H9 (cell line): Measurements from ENCODE around the gene PLSCR2. TPM values are rescaled to one million over a fixed set of nuclear protein-coding genes. Genes with fewer than 3 reads are reported as not detected.

ENCODE experiments used
- DNase-seq: peaks from one replicate; pipeline ENCODE4 v3.0.0-alpha.2; 2017
- H2AFZ ChIP-seq: one replicate; pipeline ENCODE4 v1.6.1; 2013; ENCODE audit warnings: mild to moderate bottlenecking, low read length, control low read depth, moderate library complexity
- H2AK5ac ChIP-seq: 2 replicates; pipeline ENCODE4 v1.6.1; 2013; ENCODE audit warnings: low read length, control low read depth, mixed read lengths; ENCODE audit not compliant: insufficient read length
- H2BK120ac ChIP-seq: one replicate; pipeline ENCODE4 v1.6.1; 2013; ENCODE audit warnings: low read depth, mild to moderate bottlenecking, low read length, control low read depth, inconsistent platforms; ENCODE audit not compliant: poor library complexity, severe bottlenecking
- H2BK12ac ChIP-seq: 2 replicates; pipeline ENCODE4 v1.6.1; 2013; ENCODE audit warnings: low read length, control low read depth, mixed read lengths, low read depth; ENCODE audit not compliant: insufficient read length
- H2BK15ac ChIP-seq: 2 replicates; pipeline ENCODE4 v1.6.1; 2013; ENCODE audit warnings: low read depth, low read length, control low read depth
- H2BK20ac ChIP-seq: one replicate; pipeline ENCODE4 v1.6.1; 2013; ENCODE audit warnings: low read depth, mild to moderate bottlenecking, low read length, control low read depth, inconsistent platforms; ENCODE audit not compliant: poor library complexity, severe bottlenecking
- H2BK5ac ChIP-seq: 2 replicates; pipeline ENCODE4 v1.6.1; 2013; ENCODE audit warnings: low read length, control low read depth, mixed read lengths; ENCODE audit not compliant: insufficient read length
- H3K14ac ChIP-seq: 2 replicates; pipeline ENCODE4 v1.6.1; 2013; ENCODE audit warnings: low read length, control low read depth; ENCODE audit not compliant: insufficient read depth
- H3K18ac ChIP-seq: 2 replicates; pipeline ENCODE4 v1.6.1; 2013; ENCODE audit warnings: low read depth, mild to moderate bottlenecking, mixed read lengths, low read length, control low read depth; ENCODE audit not compliant: insufficient read length
- H3K23ac ChIP-seq: 2 replicates; pipeline ENCODE4 v1.6.1; 2013; ENCODE audit warnings: low read length, control low read depth, mixed read lengths, low read depth; ENCODE audit not compliant: insufficient read length
- H3K23me2 ChIP-seq: 2 replicates; pipeline ENCODE4 v1.6.1; 2013; ENCODE audit warnings: low read depth, mild to moderate bottlenecking, mixed read lengths, low read length, control low read depth; ENCODE audit not compliant: insufficient read length, poor library complexity, severe bottlenecking
- H3K27ac ChIP-seq: 2 replicates; pipeline ENCODE4 v1.5.1; 2013; ENCODE audit warnings: low read length, control low read depth, mixed read lengths, low read depth; ENCODE audit not compliant: insufficient read length
- H3K27me3 ChIP-seq: 2 replicates; pipeline ENCODE4 v1.6.1; 2013; ENCODE audit warnings: low read length, control low read depth, inconsistent platforms; ENCODE audit not compliant: insufficient read depth
- H3K4ac ChIP-seq: 2 replicates; pipeline ENCODE4 v1.6.1; 2013; ENCODE audit warnings: low read depth, mild to moderate bottlenecking, control low read depth, inconsistent platforms, low read length, moderate library complexity
- H3K4me1 ChIP-seq: 2 replicates; pipeline ENCODE4 v1.6.1; 2013; ENCODE audit warnings: low read length, control low read depth, inconsistent platforms; ENCODE audit not compliant: insufficient read depth
- H3K4me2 ChIP-seq: 2 replicates; pipeline ENCODE4 v1.6.1; 2013; ENCODE audit warnings: low read length, control low read depth, mixed read lengths; ENCODE audit not compliant: insufficient read length, insufficient read depth
- H3K56ac ChIP-seq: 2 replicates; pipeline ENCODE4 v1.6.1; 2013; ENCODE audit warnings: low read depth, mild to moderate bottlenecking, mixed read lengths, low read length, control low read depth; ENCODE audit not compliant: insufficient read length
- H3K79me1 ChIP-seq: 2 replicates; pipeline ENCODE4 v1.6.1; 2013; ENCODE audit warnings: low read depth, mild to moderate bottlenecking, moderate library complexity, low read length, control low read depth, inconsistent platforms; ENCODE audit not compliant: insufficient read depth, poor library complexity, severe bottlenecking
- H3K79me2 ChIP-seq: 2 replicates; pipeline ENCODE4 v1.6.1; 2013; ENCODE audit warnings: low read length, control low read depth, inconsistent platforms; ENCODE audit not compliant: insufficient read depth
- H3K9ac ChIP-seq: 2 replicates; pipeline ENCODE4 v1.6.1; 2013; ENCODE audit warnings: low read length, control low read depth, mixed read lengths; ENCODE audit not compliant: insufficient read length; ENCODE audit errors: extremely low read depth
- H3K9me3 ChIP-seq: one replicate; pipeline ENCODE4 v1.6.1; 2013; ENCODE audit warnings: low read depth, low read length, inconsistent platforms; ENCODE audit not compliant: control insufficient read depth
- H3T11ph ChIP-seq: one replicate; pipeline ENCODE4 v1.6.1; 2013; ENCODE audit warnings: mild to moderate bottlenecking, low read length, control low read depth, inconsistent platforms
- H4K20me1 ChIP-seq: one replicate; pipeline ENCODE4 v1.6.1; 2013; ENCODE audit not compliant: control insufficient read depth, insufficient read length, insufficient read depth
- H4K5ac ChIP-seq: 2 replicates; pipeline ENCODE4 v1.6.1; 2013; ENCODE audit warnings: low read depth, mild to moderate bottlenecking, mixed read lengths, low read length, control low read depth; ENCODE audit not compliant: insufficient read length
- H4K8ac ChIP-seq: replicated peaks from 2 replicates; pipeline ENCODE4 v1.6.1; 2013; ENCODE audit warnings: low read length, control low read depth, mixed read lengths, low read depth; ENCODE audit not compliant: insufficient read length
- H4K91ac ChIP-seq: 2 replicates; pipeline ENCODE4 v1.6.1; 2013; ENCODE audit warnings: low read depth, mild to moderate bottlenecking, moderate library complexity, mixed read lengths, low read length, control low read depth; ENCODE audit not compliant: insufficient read length
- H3K27ac Mint-ChIP-seq, 3 experiments: 2 replicates in 2 of 3; 3 replicates in 1 of 3; pipeline ENCODE4 v1.8.0; 2020 to 2021; ENCODE audit warnings: mixed read lengths in 3 of 3, mild to moderate bottlenecking in 1 of 3, moderate library complexity in 1 of 3
- H3K27me3 Mint-ChIP-seq: 2 replicates; pipeline ENCODE4 v1.8.0; 2021; ENCODE audit warnings: low read depth, mild to moderate bottlenecking, moderate library complexity, mixed read lengths
- H3K36me3 Mint-ChIP-seq, 3 experiments: 2 replicates in 2 of 3; 3 replicates in 1 of 3; pipeline ENCODE4 v1.8.0; 2020 to 2021; ENCODE audit warnings: low read depth in 3 of 3, mixed read lengths in 3 of 3; ENCODE audit not compliant: insufficient read depth in 1 of 3
- H3K4me1 Mint-ChIP-seq, 2 experiments: 2 replicates each; pipeline ENCODE4 v1.8.0; 2020; ENCODE audit warnings: mixed read lengths in 2 of 2
- H3K4me3 Mint-ChIP-seq, 2 experiments: 2 replicates in 1 of 2; 3 replicates in 1 of 2; pipeline ENCODE4 v1.8.0; 2020 to 2021; ENCODE audit warnings: mild to moderate bottlenecking in 2 of 2, mixed read lengths in 2 of 2, moderate library complexity in 1 of 2
- H3K9me3 Mint-ChIP-seq, 2 experiments: 2 replicates in 1 of 2; 3 replicates in 1 of 2; pipeline ENCODE4 v1.8.0; 2020; ENCODE audit warnings: mild to moderate bottlenecking in 2 of 2, mixed read lengths in 2 of 2, moderate library complexity in 1 of 2
- WGBS: extraction: QIAGEN DNeasy Blood & Tissue Kit; methylation state at CpG from one replicate; pipeline ENCODE4 v1.1.7; 2013; ENCODE audit warnings: missing lambda C conversion rate, low lambda C conversion rate, mixed read lengths; ENCODE audit not compliant: insufficient read length; ENCODE audit errors: extremely low coverage; 5-methylcytosine and 5-hydroxymethylcytosine counted together
- total RNA-seq: library from RNA; stranded (reverse); gene quantifications from 2 replicates; pipeline ENCODE4 v1.2.1, GENCODE V29; 2021
- TF ChIP-seq, protein P1 (sequence below): fragments of 200-600 bp; sonication (generic); conservative IDR thresholded peaks from 3 replicates; pipeline ENCODE4 v1.8.0; 2021; ENCODE audit warnings: antibody characterized with exemption, mild to moderate bottlenecking

PLSCR2 gene
- total RNA-seq, 1 experiment from 2014 or later = not detected

DNA sequence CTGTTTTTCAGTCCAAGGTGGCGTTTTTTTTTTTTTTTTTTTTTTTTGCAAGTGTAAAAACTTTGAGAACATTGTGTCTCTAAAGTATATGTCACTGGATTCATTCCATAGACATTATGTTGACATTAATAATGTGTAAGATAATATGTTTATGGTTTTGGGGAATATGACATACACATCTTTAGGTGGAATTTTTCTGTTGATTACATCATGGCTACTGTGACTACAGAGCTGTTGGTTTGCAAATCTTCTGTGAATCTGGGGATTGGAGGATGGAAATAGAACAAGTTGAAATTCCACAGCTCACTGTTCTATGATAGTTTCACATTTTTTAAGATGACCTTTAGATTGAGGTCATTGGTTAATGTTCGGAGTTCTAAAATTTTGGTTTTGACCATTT lies 24.4 kb upstream of the PLSCR2 start:
- DNase-seq = no peak
- H2AFZ ChIP-seq = no peak overlapping the region
- no peak overlapping the region for H2BK120ac ChIP-seq
- no peaks in the 10 kb centered on the region for H3K9me3 ChIP-seq
- H3K4me3 Mint-ChIP-seq = no peak overlapping the region
- H3T11ph ChIP-seq = no peak overlapping the region
- no peak overlapping the region for H3K18ac ChIP-seq
- H2BK12ac ChIP-seq = no peak overlapping the region
- no peaks in the 10 kb centered on the region for H3K23me2 ChIP-seq
- no peak overlapping the region for H2BK5ac ChIP-seq
- H3K14ac ChIP-seq = no peak overlapping the region
- H3K27me3 ChIP-seq = no peaks in the 10 kb centered on the region
- H3K79me2 ChIP-seq = no peaks in the 10 kb centered on the region
- H3K36me3 Mint-ChIP-seq = peaks cover 0 to 13% (median 1%) of the 10 kb centered on the region in 3 experiments; a peak in 3 of 7 replicates
- H3K27ac Mint-ChIP-seq = no peak overlapping the region; a peak in 1 of 7 replicates
- H3K4me2 ChIP-seq = no peak overlapping the region
- H4K20me1 ChIP-seq = no peaks in the 10 kb centered on the region
- H2BK20ac ChIP-seq = no peak overlapping the region
- no peaks in the 10 kb centered on the region for H3K79me1 ChIP-seq
- TF ChIP-seq, protein P1, sequence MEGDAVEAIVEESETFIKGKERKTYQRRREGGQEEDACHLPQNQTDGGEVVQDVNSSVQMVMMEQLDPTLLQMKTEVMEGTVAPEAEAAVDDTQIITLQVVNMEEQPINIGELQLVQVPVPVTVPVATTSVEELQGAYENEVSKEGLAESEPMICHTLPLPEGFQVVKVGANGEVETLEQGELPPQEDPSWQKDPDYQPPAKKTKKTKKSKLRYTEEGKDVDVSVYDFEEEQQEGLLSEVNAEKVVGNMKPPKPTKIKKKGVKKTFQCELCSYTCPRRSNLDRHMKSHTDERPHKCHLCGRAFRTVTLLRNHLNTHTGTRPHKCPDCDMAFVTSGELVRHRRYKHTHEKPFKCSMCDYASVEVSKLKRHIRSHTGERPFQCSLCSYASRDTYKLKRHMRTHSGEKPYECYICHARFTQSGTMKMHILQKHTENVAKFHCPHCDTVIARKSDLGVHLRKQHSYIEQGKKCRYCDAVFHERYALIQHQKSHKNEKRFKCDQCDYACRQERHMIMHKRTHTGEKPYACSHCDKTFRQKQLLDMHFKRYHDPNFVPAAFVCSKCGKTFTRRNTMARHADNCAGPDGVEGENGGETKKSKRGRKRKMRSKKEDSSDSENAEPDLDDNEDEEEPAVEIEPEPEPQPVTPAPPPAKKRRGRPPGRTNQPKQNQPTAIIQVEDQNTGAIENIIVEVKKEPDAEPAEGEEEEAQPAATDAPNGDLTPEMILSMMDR = no peak
- peaks cover 7 to 10% of the 10 kb centered on the region in 2 experiments; a peak in 3 of 4 replicates for H3K4me1 Mint-ChIP-seq
- H3K4me1 ChIP-seq = no peaks in the 10 kb centered on the region
- no peak overlapping the region for H3K9ac ChIP-seq
- no peak overlapping the region for H4K5ac ChIP-seq
- no peak overlapping the region for H2AK5ac ChIP-seq
- H3K56ac ChIP-seq = no peak overlapping the region
- H4K91ac ChIP-seq = no peak overlapping the region
- peaks cover 10% of the 10 kb centered on the region in 2 experiments; a peak in 3 of 5 replicates for H3K9me3 Mint-ChIP-seq
- WGBS = no CpG with 5 or more reads among the region's 2 CpGs
- H3K4ac ChIP-seq = no peak overlapping the region
- H4K8ac ChIP-seq = no peak overlapping the region
- no peak overlapping the region for H3K27ac ChIP-seq
- H3K27me3 Mint-ChIP-seq = no peaks in the 10 kb centered on the region
- H2BK15ac ChIP-seq = no peak overlapping the region
- H3K23ac ChIP-seq = no peak overlapping the region
